Activated CD4-positive, alpha-beta T cell treated with anti-CD3 and anti-CD28 coated beads, Interleukin-10, Interleukin-2, amounts not matched to agents 100 ng/mL and 50 ng/mL, durations not matched to agents 16 hours and 8 hours (primary cell): ENCODE data around the gene PSAT1.

Experiments used
- DNase-seq: peaks from one replicate; pipeline ENCODE4 v3.0.0-alpha.2; 2020

Gene PSAT1

DNA sequence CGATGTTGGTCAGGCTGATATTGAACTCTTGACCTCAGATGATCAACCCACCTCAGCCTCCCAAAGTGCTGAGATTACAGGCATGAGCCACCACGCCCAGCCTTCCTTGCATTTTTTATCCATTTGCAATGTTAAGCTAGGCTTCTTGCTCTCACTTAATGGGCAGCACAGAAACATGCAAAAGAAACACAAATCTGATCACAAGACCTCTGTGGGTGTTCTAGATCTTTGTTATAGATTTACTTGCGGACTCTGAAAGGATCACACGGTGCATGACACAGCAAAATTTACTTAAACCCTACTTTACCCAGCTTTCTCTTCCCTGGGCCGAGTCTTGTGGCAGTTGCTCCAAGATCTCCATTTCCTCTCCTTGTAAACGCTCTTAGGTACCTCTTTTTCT is 71.3 kb downstream of the PSAT1 start:
- DNase-seq, result no peak

DNA sequence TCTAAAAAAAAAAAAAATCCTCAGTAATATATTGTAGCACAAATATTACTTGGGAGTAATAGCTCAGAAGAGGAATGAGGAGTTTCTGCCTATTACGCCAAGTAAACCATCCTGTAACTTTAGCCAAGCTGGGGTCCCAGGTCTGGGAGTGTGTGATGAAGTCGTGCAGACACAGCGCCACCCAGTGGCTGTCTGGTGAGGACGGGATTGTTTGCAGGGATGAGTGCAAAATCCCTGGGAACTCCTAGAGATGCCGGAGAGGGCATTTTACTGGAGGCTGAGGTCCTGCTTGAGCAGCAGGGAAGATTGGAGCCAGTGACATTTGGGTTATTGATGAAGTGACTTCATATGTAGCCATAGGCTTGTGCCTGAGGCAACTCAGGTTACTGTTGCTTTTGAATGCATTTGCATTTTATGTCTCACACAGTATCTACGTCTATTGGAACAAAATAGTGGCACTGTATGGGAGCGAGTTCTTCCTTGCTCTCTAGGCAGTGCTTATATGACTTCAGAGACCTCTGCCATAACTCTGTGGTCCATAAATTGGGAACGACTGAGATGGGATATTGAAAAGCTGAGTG is 72.8 kb downstream of the PSAT1 start:
- peak; percentile 49 for DNase-seq

DNA sequence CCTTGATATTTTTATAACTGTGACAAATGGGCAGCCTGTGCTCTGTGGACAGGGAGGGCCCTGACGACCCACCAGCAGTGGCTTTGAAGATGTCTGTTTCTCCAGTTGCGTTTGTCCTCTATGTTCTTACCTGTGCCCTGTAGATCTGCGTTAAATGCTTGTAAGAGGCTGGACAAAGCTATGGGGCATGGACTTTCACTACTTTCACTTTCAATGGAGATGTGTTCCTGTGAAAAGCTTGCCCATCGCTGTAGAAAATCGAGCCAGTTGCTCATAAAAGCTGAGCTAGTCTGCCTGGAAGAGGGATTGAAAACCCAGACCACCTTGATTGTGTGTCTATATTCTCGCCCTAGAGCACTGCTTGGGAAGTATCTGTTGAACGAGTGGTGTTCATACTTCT is 74.1 kb downstream of the PSAT1 start:
- no peak for DNase-seq

DNA sequence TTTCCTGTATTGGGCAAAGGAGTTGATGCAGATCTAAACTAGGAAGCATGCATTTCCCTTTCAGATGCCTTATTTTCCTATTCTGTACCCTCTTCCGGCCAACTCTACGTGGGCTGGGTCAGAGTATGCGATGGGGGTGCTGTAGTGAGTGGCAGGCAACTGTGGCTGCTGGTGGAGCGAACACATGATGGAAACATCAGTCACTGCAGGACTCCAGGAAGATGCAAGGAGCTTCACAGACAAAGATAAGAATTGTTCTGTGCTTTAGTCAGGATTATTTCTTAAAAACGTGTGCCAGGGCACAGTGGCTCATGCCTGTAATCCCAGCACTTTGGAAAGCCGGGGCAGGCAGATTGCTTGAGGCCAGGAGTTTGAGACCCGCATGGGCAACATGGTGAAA is 75.1 kb downstream of the PSAT1 start:
- no peak for DNase-seq
